WTC11 (cell line): ENCODE results near the gene RAC2. TPM values are rescaled to one million over a fixed set of nuclear protein-coding genes. Genes with fewer than 3 reads are reported as not detected.

Source experiments
- ATAC-seq: fragments of 200-7000 bp; cut with Tn5 transposase; 2 replicates; pipeline ENCODE4 v1.10.0; 2021; ENCODE audit warnings: mild to moderate bottlenecking, moderate library complexity
- CTCF ChIA-PET: fragments of 300-600 bp; sonication (Branson Sonifier 250); formaldehyde crosslinking; loops from one replicate; lab custom pipeline; 2021; ENCODE audit warnings: antibody characterized with exemption; lab: Charles Lee
- POLR2A ChIA-PET: fragments of 350-600 bp; sonication (Branson Sonifier 250); formaldehyde crosslinking; loops from one replicate; lab custom pipeline; 2021; ENCODE audit warnings: antibody characterized with exemption; lab: Charles Lee
- DNase-seq: peaks from one replicate; pipeline ENCODE4 v3.0.0; 2021; ENCODE audit warnings: low spot score
- H3K27ac Mint-ChIP-seq: 2 replicates; pipeline ENCODE4 v1.8.0; 2021; ENCODE audit warnings: mixed read lengths
- H3K27me3 Mint-ChIP-seq: 2 replicates; pipeline ENCODE4 v1.8.0; 2021; ENCODE audit warnings: low read depth, mild to moderate bottlenecking, moderate library complexity, mixed read lengths
- H3K36me3 Mint-ChIP-seq: 2 replicates; pipeline ENCODE4 v1.8.0; 2021; ENCODE audit warnings: mixed read lengths
- H3K4me1 Mint-ChIP-seq: 2 replicates; pipeline ENCODE4 v1.8.0; 2022; ENCODE audit warnings: mixed read lengths
- H3K4me3 Mint-ChIP-seq: 2 replicates; pipeline ENCODE4 v1.8.0; 2021; ENCODE audit warnings: mild to moderate bottlenecking, moderate library complexity, mixed read lengths
- H3K9me3 Mint-ChIP-seq: 2 replicates; pipeline ENCODE4 v1.8.0; 2021; ENCODE audit warnings: mixed read lengths
- AR ChIP-seq: fragments of 250-450 bp; sonication (Bioruptor Pico); IDR thresholded peaks from 2 replicates; pipeline ENCODE4 v1.9.0; 2021; ENCODE audit warnings: mild to moderate bottlenecking
- ATF3 ChIP-seq: sonication (generic); formaldehyde crosslinking; conservative IDR thresholded peaks from 2 replicates; pipeline ENCODE4 v1.8.1; 2022; ENCODE audit warnings: mild to moderate bottlenecking, missing genetic modification reagents
- ATF6 ChIP-seq: sonication (generic); formaldehyde crosslinking; IDR thresholded peaks from 2 replicates; pipeline ENCODE4 v1.8.1; 2023; ENCODE audit warnings: mild to moderate bottlenecking, missing genetic modification reagents
- CBFB ChIP-seq: sonication (generic); formaldehyde crosslinking; IDR thresholded peaks from 2 replicates; pipeline ENCODE4 v1.8.1; 2022; ENCODE audit warnings: mild to moderate bottlenecking, low read depth, missing genetic modification reagents
- ELF4 ChIP-seq: sonication (generic); formaldehyde crosslinking; IDR thresholded peaks from 2 replicates; pipeline ENCODE4 v1.8.1; 2022; ENCODE audit warnings: low read depth, mild to moderate bottlenecking, moderate library complexity, missing genetic modification reagents
- GRHL2 ChIP-seq: fragments of 250-450 bp; sonication (Bioruptor Pico); IDR thresholded peaks from 2 replicates; pipeline ENCODE4 v1.8.0; 2022; ENCODE audit warnings: mild to moderate bottlenecking, moderate library complexity; ENCODE audit not compliant: insufficient replicate concordance, severe bottlenecking
- IRF1 ChIP-seq: sonication (generic); formaldehyde crosslinking; IDR thresholded peaks from 2 replicates; pipeline ENCODE4 v1.8.0; 2023; ENCODE audit warnings: missing genetic modification reagents
- MYBL2 ChIP-seq: sonication (generic); formaldehyde crosslinking; IDR thresholded peaks from 2 replicates; pipeline ENCODE4 v1.8.1; 2023; ENCODE audit warnings: mild to moderate bottlenecking, moderate library complexity, missing genetic modification reagents
- NFATC4 ChIP-seq: fragments of 250-450 bp; sonication (Bioruptor Pico); IDR thresholded peaks from 2 replicates; pipeline ENCODE4 v1.9.0; 2021; ENCODE audit warnings: mild to moderate bottlenecking
- NFYB ChIP-seq: sonication (generic); formaldehyde crosslinking; conservative IDR thresholded peaks from 2 replicates; pipeline ENCODE4 v1.8.0; 2022; ENCODE audit warnings: low read depth, missing genetic modification reagents
- PREB ChIP-seq: sonication (generic); formaldehyde crosslinking; IDR thresholded peaks from 2 replicates; pipeline ENCODE4 v1.8.1; 2022; ENCODE audit warnings: mild to moderate bottlenecking, missing genetic modification reagents, moderate library complexity, borderline replicate concordance
- PRRX2 ChIP-seq: fragments of 250-450 bp; sonication (Bioruptor Pico); IDR thresholded peaks from 2 replicates; pipeline ENCODE4 v1.8.0; 2021; ENCODE audit warnings: mild to moderate bottlenecking
- RELA ChIP-seq: sonication (generic); formaldehyde crosslinking; IDR thresholded peaks from 2 replicates; pipeline ENCODE4 v1.8.1; 2022; ENCODE audit warnings: missing genetic modification reagents, mild to moderate bottlenecking, borderline replicate concordance
- SMAD4 ChIP-seq: sonication (generic); formaldehyde crosslinking; IDR thresholded peaks from 2 replicates; pipeline ENCODE4 v1.8.0; 2022; ENCODE audit warnings: mild to moderate bottlenecking, missing genetic modification reagents
- ZNF219 ChIP-seq: sonication (generic); formaldehyde crosslinking; IDR thresholded peaks from 2 replicates; pipeline ENCODE4 v1.8.0; 2023; ENCODE audit warnings: missing genetic modification reagents, mild to moderate bottlenecking, borderline replicate concordance
- ZNF263 ChIP-seq: sonication (generic); formaldehyde crosslinking; IDR thresholded peaks from 2 replicates; pipeline ENCODE4 v1.8.1; 2022; ENCODE audit warnings: low read depth, mild to moderate bottlenecking, moderate library complexity, missing genetic modification reagents
- ZNF317 ChIP-seq: sonication (generic); formaldehyde crosslinking; IDR thresholded peaks from 2 replicates; pipeline ENCODE4 v1.8.1; 2023; ENCODE audit warnings: low read depth, mild to moderate bottlenecking, moderate library complexity, missing genetic modification reagents, borderline replicate concordance
- ZNF532 ChIP-seq: fragments of 250-450 bp; sonication (Bioruptor Pico); IDR thresholded peaks from 2 replicates; pipeline ENCODE4 v1.9.0; 2021; ENCODE audit warnings: mild to moderate bottlenecking, borderline replicate concordance
- total RNA-seq: library from RNA; stranded (reverse); gene quantifications from 3 replicates; pipeline ENCODE4 v1.2.3, GENCODE V29; 2021
- TF ChIP-seq, protein P1 (sequence below): fragments of 250-450 bp; sonication (Bioruptor Pico); IDR thresholded peaks from 2 replicates; pipeline ENCODE4 v1.9.0; 2021; ENCODE audit warnings: mild to moderate bottlenecking
- TF ChIP-seq, protein P2 (sequence below): sonication (generic); formaldehyde crosslinking; IDR thresholded peaks from 2 replicates; pipeline ENCODE4 v1.8.1; 2022; ENCODE audit warnings: missing genetic modification reagents, borderline replicate concordance

Gene RAC2
- total RNA-seq, 1 experiment from 2014 or later = 3.6 TPM

- ATAC-seq (peak; percentile 79), DNase-seq (peak; percentile 34)
- Mint-ChIP-seq H3K36me3 (no peaks in the 10 kb centered on the region), H3K4me3 (peak within 1 kb of the TSS; percentile 62), H3K4me1 (peaks cover 12% of the 10 kb centered on the region), H3K9me3 (no peaks in the 10 kb centered on the region), H3K27ac (no peak within 1 kb of the TSS), H3K27me3 (peaks cover 6% of the 10 kb centered on the region; the same call in 1 of the 2 replicates)
- TF ChIP-seq AR (CRISPR knock-in tag) (no peak), NFYB (CRISPR knock-in tag) (no peak), ZNF317 (CRISPR knock-in tag) (no peak), ZNF532 (CRISPR knock-in tag) (no peak), GRHL2 (no peak), ZNF263 (CRISPR knock-in tag) (no peak), ATF3 (CRISPR knock-in tag) (no peak), RELA (CRISPR knock-in tag) (no peak), ATF6 (no peak), PRRX2 (no peak), ZNF219 (CRISPR knock-in tag) (no peak), SMAD4 (no peak), ELF4 (CRISPR knock-in tag) (no peak)
- ChIA-PET CTCF (interaction anchor here (0.7 to 1.0 kb wide), 2 partner anchors 47 to 416 kb away, joined by 3 to 4 read pairs; no protein-coding TSS in a partner anchor), POLR2A (no interaction called here)
These were observed 31.7 kb downstream of the RAC2 start, which contains the start of gene SSTR3 for GRCh38 chr22:37212174-37212906. Gene SSTR3 (minus strand): TSS chr22:37212477. CDS start chr22:37207803, 4,674 bp downstream.

DNA sequence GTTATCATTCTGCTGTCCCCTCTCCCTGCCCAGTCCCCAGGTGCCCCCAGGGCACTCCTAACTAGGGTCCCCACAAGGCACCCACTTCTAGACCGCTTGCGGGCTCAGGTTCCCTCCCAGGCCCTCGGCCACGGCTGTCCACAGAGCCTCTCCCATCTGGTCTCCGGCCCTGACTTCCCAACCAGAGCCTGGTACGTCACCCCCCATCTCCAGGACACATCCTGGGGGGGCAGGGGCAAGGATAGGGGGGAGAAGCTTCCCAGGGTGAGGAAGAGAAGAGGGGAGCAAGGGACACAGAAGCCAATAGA lies 32.2 kb downstream of the RAC2 start:
- peaks cover 12% of the 10 kb centered on the region for H3K4me1 Mint-ChIP-seq
- ChIA-PET CTCF (interaction anchor here (0.5 to 0.7 kb wide), 2 partner anchors 248 to 416 kb away, joined by 4 to 6 read pairs; no protein-coding TSS in a partner anchor), POLR2A (no interaction called here)
- H3K9me3 Mint-ChIP-seq = no peaks in the 10 kb centered on the region
- no peak overlapping the region for H3K27ac Mint-ChIP-seq
- ATAC-seq (no peak), DNase-seq (no peak)
- H3K4me3 Mint-ChIP-seq = peak overlapping the region; percentile 8; the same call in 1 of the 2 replicates
- H3K27me3 Mint-ChIP-seq = peaks cover 6% of the 10 kb centered on the region; the same call in 1 of the 2 replicates
- H3K36me3 Mint-ChIP-seq = no peaks in the 10 kb centered on the region
- TF ChIP-seq, protein P1, sequence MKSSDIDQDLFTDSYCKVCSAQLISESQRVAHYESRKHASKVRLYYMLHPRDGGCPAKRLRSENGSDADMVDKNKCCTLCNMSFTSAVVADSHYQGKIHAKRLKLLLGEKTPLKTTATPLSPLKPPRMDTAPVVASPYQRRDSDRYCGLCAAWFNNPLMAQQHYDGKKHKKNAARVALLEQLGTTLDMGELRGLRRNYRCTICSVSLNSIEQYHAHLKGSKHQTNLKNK (CRISPR knock-in tag) = no peak
- TF ChIP-seq CBFB (CRISPR knock-in tag) = no peak
- TF ChIP-seq NFATC4 = no peak
- no peak for TF ChIP-seq IRF1 (CRISPR knock-in tag)
- no peak for TF ChIP-seq PREB (CRISPR knock-in tag)
- TF ChIP-seq, protein P2, sequence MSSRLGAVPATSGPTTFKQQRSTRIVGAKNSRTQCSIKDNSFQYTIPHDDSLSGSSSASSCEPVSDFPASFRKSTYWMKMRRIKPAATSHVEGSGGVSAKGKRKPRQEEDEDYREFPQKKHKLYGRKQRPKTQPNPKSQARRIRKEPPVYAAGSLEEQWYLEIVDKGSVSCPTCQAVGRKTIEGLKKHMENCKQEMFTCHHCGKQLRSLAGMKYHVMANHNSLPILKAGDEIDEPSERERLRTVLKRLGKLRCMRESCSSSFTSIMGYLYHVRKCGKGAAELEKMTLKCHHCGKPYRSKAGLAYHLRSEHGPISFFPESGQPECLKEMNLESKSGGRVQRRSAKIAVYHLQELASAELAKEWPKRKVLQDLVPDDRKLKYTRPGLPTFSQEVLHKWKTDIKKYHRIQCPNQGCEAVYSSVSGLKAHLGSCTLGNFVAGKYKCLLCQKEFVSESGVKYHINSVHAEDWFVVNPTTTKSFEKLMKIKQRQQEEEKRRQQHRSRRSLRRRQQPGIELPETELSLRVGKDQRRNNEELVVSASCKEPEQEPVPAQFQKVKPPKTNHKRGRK (CRISPR knock-in tag) = no peak
- TF ChIP-seq MYBL2 (CRISPR knock-in tag) = no peak
